ENCODE data around the gene DSCAM.

GRCh38 chr21:40356644-40357043 is 490.3 kb downstream of the DSCAM start:
- TF ChIP-seq, protein P1, sequence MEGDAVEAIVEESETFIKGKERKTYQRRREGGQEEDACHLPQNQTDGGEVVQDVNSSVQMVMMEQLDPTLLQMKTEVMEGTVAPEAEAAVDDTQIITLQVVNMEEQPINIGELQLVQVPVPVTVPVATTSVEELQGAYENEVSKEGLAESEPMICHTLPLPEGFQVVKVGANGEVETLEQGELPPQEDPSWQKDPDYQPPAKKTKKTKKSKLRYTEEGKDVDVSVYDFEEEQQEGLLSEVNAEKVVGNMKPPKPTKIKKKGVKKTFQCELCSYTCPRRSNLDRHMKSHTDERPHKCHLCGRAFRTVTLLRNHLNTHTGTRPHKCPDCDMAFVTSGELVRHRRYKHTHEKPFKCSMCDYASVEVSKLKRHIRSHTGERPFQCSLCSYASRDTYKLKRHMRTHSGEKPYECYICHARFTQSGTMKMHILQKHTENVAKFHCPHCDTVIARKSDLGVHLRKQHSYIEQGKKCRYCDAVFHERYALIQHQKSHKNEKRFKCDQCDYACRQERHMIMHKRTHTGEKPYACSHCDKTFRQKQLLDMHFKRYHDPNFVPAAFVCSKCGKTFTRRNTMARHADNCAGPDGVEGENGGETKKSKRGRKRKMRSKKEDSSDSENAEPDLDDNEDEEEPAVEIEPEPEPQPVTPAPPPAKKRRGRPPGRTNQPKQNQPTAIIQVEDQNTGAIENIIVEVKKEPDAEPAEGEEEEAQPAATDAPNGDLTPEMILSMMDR (IDR thresholded peaks at IDR 0.05) = no peak
- no peak for TF ChIP-seq EZH2 (IDR thresholded peaks at IDR 0.05; ENCODE audit: borderline replicate concordance, insufficient read depth, low read depth, low read length, poor library complexity, severe bottlenecking)
